ENCODE data around the gene SH3TC2. TPM values are rescaled to one million over a fixed set of nuclear protein-coding genes. Genes with fewer than 3 reads are reported as not detected.

SH3TC2 gene
- polyA plus RNA-seq, 1 of the 3 experiments (the other 2 are of a cell fraction), result 1.1 TPM

- no peaks in the 10 kb centered on the region for H3K9me2 ChIP-seq
- DNase-seq, result no peak
- no peak overlapping the region for H3K27ac ChIP-seq (ENCODE audit: low read depth in 2 of 2, low read length in 1 of 2)
- WGBS (ENCODE audit: low lambda C conversion rate), result 87% methylated on average over 4 of the region's 4 CpGs
- no peak overlapping the region for H3K4me2 ChIP-seq
- H3K36me3 ChIP-seq (replicated peaks in 1 of 2; ENCODE audit: control insufficient read depth in 1 of 2, insufficient read depth in 2 of 2, low read length in 1 of 2), result no peaks in the 10 kb centered on the region
- H4K20me1 ChIP-seq (ENCODE audit: insufficient read depth), result no peaks in the 10 kb centered on the region
- H3K79me2 ChIP-seq (ENCODE audit: insufficient read depth), result no peaks in the 10 kb centered on the region
- peaks cover 0 to 11% of the 10 kb centered on the region in 2 experiments; a peak in 2 of 4 replicates for H3K4me1 ChIP-seq (ENCODE audit: control insufficient read depth in 1 of 2, insufficient read depth in 2 of 2, low read depth in 1 of 2, low read length in 1 of 2)
- peaks cover 9% of the 10 kb centered on the region for H3F3A ChIP-seq (replicated peaks; ENCODE audit: insufficient read depth)
- ChIA-PET POLR2A (no interaction called here), CTCF (interaction anchor here (1.1 to 7.3 kb wide), 5 partner anchors 10 to 318 kb away, joined by 4 to 68 read pairs (median 9); no protein-coding TSS in a partner anchor)
- H3K9ac ChIP-seq, result no peak overlapping the region
- H3K27me3 ChIP-seq (ENCODE audit: insufficient read depth), result no peaks in the 10 kb centered on the region
- TF ChIP-seq IRF3 (IDR thresholded peaks at IDR 0.05; ENCODE audit: low read depth, low read length), result no peak
- TF ChIP-seq FOXM1 (IDR thresholded peaks at IDR 0.05; ENCODE audit: low read depth), result no peak
- TF ChIP-seq FOSL2 (IDR thresholded peaks at IDR 0.05; ENCODE audit: borderline replicate concordance, low read depth), result no peak
- no peak for TF ChIP-seq SMC3 (IDR thresholded peaks at IDR 0.05; ENCODE audit: low read depth, low read length)
- TF ChIP-seq EP300 (IDR thresholded peaks at IDR 0.05; ENCODE audit: borderline replicate concordance in 1 of 2, low read depth in 1 of 2, low read length in 1 of 2), result no peak
- TF ChIP-seq JUND (IDR thresholded peaks at IDR 0.05), result no peak
- TF ChIP-seq SIN3A (IDR thresholded peaks at IDR 0.05; ENCODE audit: borderline replicate concordance, low read depth, low read length), result no peak
- no peak for TF ChIP-seq POLR2AphosphoS5 (IDR thresholded peaks at IDR 0.05; ENCODE audit: low read depth, low read length)
- no peak for TF ChIP-seq TAF1 (IDR thresholded peaks at IDR 0.05; ENCODE audit: borderline replicate concordance, low read depth, low read length)
- TF ChIP-seq FOXJ3 (CRISPR knock-in tag; IDR thresholded peaks at IDR 0.05), result no peak
- TF ChIP-seq PBX3 (IDR thresholded peaks at IDR 0.05), result no peak
- no peak for TF ChIP-seq CTCF (IDR thresholded peaks at IDR 0.05)
- TF ChIP-seq TEAD4 (IDR thresholded peaks at IDR 0.05; ENCODE audit: borderline replicate concordance, insufficient read depth), result no peak
- no peak for TF ChIP-seq EZH2phosphoT487 (IDR thresholded peaks at IDR 0.05; ENCODE audit: borderline replicate concordance, low read depth)
- no peak overlapping the region for H2AFZ ChIP-seq (ENCODE audit: low read depth)
- no peaks in the 10 kb centered on the region for H3K9me3 ChIP-seq
- no peak overlapping the region for H3K4me3 ChIP-seq (ENCODE audit: low read depth in 2 of 2, low read length in 1 of 2)
Observed at GRCh38 chr5:149048811-149049210, 14.1 kb downstream of the SH3TC2 start.

Measured in SK-N-SH (cell line).